ENCODE results near the gene DIRAS1.
"Not testable (repeated sequence)": the region's sequence is repeated elsewhere in the genome, so short reads cannot be mapped to it uniquely, and the experiment has no call there.

DIRAS1 gene

GRCh38 chr19:2726160-2726855, 5.1 kb upstream of the DIRAS1 start:
- no peak for DNase-seq

DNA sequence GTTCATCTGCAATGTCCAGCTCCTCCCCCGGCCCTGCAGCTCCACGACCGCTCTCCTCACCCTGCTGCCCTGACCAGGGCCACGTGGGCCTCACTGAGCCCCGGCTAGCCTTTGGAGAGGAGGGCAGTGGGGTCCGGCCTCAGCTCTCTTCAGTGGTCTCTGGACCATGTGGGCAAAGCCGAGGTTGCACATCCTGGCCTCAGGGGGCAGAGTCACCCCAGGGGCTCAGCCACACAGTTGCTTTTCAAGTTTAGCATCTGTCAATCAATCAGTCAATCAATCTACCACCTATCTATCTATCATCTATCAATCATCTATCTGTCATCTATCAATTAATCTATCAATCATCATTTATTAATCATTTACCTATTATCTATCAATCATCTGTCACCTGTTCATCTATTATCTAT, 3.0 kb upstream of the DIRAS1 start:
- no peak for DNase-seq

GRCh38 chr19:2723747-2724146, 2.6 kb upstream of the DIRAS1 start:
- no peak for DNase-seq

DNA sequence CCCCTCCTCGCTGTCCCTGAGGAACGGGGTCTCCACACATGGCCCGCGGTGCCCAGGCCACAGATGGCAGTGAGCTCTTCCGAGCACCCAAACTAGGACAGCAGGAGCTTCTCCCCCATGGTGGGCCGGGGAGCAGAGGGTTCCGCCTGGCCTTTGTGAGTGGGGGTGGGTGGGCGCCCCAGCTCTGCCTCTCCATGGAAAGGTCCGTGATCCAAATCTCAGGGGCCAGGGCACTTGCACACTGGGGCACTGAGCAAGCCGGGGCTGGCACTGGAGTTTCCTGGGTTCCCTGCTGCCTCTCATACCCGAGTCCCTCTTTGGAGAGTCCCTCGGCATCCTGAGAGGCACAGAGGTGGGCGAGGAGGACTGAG, 2.2 kb upstream of the DIRAS1 start:
- DNase-seq = no peak

- no peak for DNase-seq
Observed at GRCh38 chr19:2722541-2723344, 1.6 kb upstream of the DIRAS1 start.

DNA sequence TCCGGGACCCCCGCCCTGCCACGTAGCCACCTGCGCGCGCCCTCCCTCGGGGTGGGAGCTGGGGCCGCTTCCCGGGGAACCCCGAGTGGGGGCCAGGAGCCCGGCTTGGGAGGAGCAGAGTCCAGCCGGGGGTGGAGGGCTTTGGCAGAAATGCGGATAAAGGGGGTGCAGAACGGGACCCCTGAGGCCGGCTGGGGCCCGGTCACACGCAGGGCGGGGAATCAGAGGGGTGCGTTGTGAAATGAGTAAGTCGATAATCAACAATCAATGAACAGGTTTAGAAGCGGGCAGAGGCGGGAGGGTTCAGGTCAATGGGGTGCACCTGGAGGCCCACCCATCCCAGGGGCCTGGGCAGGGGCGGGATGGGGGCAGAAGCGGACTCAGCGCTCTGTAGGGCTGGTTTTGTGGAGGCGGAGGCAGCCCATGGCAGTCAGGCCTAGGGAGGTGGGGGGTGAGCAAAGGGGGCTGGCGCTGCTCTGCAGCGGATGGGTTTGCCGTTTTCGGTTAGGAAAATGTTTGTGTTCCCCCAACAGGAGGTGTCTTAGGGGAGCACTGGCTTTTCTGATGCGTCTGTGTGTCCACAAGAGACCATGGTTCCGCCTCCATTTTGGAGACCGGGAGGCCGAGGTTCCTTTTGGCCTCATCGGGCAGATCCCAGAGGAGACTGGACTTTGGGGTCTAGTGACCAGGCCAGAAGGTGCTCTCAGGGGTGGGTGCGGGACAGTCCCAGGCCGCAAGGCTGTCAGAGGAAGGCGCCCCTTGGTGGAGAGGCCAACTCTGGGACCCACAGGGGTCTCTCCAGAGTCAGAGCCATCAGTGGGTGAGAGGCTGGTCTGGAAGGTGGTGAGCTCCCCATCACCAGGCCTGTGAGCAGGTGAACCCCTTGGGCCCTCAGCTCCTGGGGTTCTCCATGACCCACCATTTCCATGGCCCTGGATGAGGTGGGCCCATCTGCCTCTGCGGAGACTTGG, 683 bp upstream of the DIRAS1 start:
- DNase-seq = no peak

- DNase-seq = no peak
Observed at GRCh38 chr19:2719920-2720776, 1.0 kb downstream of the DIRAS1 start.

DNA sequence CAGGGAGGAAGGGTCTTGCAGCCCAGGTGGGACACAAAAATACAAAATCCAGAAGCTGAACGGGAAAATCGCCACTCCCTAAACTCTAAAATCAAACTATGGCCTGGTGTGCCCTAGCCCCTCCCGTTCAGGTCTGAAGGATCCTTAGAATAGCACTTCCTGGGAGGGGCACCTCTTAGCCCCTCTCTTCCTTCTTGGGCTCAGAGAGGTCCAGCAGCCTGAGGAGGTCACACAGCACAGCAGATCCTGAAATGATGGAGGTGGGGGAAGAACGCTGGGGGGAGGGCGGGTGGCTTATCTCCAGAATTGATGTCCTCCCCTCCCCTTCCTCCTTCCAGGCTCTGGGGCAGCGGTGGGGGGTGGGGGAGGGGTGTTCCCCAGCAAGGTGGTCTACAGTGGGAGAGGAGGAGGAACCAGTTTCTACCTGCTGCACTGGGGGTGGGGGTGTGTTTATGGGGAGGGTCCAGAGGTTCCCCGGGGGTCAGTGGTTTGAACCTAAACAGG, 1.9 kb downstream of the DIRAS1 start:
- no peak for DNase-seq

DNA sequence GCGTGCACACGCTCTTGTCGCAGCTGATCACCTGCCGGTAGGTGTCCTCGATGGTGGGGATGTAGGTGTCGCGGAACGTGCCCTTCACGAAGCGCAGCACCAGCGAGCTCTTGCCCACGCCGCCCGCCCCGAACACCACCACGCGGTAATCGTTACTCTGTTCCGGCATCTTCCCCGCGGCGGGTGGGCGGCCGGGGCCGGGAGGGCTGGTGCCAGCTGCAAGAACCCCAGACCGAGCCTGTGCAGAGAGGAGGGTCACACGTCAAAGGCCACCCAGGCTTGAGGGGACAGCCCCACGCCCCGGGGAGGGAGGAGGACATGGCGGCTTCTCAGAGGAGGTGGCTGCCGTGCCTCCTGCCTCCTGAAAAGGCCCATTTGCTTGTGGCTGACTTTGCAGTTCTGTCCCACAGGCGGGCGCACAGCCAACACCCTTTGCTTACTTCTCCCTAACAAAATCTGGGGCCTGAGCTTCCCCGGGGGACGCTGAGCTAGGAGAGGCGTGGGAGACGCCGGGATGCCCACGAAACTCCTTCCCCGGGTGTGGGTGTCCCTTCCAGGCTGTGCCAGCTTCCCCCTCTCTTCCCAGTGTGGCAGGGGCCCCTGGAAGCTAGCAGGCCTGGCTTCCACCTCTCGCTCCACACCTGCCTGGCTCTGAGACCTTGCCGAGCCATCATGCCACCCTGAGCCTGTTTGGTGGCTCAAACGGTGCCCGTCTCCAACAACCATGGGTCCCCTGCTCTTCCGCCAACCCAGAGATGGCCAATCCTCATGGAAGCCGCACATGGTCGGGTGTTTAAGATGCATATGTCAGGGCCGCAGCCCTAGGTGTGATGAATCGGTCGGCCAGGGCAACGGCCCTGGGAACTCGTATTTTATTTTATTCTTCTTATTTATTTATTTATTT, 3.3 kb downstream of the DIRAS1 start:
- no peak for DNase-seq

DNA sequence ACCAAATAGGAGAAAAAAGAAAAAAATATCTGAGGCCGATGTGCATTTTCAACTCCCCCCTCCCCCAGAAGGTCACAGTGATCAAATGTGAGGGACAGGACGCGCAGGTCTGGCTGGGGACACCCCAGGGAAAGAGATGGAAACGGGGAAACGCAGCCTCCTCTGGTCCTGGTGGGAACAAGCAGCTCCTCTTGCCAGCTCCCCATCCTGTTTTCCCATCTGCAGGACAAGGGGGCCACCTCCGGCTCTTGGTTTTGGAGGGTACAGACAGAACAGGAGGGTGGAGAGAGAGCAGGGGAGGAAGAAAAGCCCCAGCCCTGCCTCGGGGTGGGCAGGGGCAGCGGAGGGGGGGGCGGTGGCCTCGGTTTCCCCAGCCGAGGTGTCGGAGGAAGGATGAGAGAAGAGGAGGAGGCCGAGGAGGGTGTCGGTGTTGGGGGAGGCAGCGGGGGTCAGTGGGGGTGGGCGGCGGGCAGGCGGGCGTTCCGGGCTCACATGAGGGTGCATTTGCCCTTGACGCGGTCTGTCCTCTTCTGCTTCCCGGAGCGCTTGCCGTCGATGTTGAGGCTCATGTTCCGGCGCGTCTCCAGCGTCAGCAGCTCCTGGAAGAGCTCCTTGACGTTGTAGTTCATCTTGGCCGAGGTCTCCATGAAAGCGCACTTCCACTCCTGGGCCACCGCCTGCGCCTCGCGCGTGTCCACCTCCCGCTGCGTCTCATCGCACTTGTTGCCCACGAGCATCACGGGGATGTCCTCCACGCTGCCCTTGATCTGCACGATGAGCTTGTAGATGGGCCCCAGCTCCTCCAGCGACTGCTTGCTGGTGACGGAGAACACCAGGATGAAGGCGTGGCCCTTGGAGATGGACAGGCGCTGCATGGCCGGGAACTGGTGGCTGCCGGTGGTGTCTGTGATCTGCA, 4.2 kb downstream of the DIRAS1 start:
- DNase-seq = no peak

DNA sequence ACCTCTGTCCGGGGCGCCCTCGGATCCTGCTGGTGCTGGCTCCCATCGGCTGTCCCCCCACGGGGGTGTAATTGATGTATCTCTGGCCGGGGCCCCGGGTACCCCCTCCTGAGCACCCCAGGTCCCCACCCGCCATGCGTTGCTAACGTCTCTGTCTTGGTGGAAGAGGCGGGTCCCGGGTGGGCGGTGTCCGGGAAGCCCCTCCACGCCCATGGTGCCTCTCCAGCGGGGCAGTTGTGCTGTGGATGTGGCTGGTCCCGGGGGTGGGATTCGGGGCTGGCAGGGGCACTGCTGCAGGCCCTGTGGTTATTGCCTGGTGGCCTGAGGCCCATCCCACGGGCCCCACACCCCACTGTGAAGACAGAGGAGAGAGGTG, 4.9 kb downstream of the DIRAS1 start:
- DNase-seq = no peak

- DNase-seq = no peak
Observed at GRCh38 chr19:2715470-2716274, 5.5 kb downstream of the DIRAS1 start.

DNA sequence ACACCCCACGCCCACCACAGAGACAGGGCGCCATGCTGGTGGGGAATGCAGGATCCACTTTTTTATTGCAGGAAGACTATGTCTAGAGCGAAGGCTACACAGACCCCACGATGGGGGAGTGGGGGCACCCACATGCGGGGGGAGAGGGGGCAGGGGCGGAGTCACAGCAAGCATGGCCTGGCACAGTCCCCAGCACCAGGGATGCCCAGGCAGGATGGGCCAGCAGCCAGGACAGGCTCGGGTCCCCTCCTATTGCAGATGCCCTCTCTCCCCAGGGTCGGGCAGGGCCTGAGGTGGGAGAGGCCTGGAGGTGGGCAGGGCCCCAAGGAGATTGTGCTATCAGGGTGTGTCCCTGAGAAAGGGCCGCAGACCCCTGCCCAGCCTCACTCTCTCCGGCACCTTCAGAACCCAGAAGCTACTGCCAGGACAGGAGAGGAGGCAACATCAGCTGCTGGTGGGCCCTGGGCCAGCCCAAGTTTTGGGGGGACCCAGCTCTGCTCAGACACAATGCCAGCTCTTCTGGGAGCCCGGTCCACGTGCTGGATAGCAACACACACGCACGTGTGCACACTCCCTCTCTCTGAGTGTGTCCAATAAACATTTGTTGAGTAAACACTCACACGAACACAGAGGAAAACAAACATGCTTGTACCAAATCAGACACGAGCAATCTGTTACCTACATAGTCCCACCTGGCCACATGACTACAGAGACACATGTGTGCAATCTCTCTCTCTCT, 6.5 kb downstream of the DIRAS1 start:
- DNase-seq = no peak

DNA sequence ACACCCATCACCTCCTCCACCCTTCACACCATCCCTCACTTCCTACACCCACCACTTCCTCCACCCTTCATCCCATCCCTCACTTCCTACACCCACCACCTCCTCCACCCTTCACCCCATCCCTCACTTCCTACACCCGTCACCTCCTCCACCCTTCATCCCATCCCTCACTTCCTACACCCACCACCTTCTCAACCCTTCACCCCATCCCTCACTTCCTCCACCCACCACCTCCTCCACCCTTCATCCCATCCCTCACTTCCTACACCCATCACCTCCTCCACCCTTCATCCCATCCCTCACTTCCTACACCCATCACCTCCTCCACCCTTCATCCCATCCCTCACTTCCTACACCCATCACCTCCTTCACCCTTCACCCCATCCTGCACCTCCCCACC, 7.1 kb downstream of the DIRAS1 start:
- not testable (repeated sequence) for DNase-seq

GRCh38 chr19:2713170-2713569, 8.0 kb downstream of the DIRAS1 start:
- DNase-seq = not testable (repeated sequence)

GRCh38 chr19:2711875-2712205, 9.3 kb downstream of the DIRAS1 start:
- DNase-seq = no peak

DNA sequence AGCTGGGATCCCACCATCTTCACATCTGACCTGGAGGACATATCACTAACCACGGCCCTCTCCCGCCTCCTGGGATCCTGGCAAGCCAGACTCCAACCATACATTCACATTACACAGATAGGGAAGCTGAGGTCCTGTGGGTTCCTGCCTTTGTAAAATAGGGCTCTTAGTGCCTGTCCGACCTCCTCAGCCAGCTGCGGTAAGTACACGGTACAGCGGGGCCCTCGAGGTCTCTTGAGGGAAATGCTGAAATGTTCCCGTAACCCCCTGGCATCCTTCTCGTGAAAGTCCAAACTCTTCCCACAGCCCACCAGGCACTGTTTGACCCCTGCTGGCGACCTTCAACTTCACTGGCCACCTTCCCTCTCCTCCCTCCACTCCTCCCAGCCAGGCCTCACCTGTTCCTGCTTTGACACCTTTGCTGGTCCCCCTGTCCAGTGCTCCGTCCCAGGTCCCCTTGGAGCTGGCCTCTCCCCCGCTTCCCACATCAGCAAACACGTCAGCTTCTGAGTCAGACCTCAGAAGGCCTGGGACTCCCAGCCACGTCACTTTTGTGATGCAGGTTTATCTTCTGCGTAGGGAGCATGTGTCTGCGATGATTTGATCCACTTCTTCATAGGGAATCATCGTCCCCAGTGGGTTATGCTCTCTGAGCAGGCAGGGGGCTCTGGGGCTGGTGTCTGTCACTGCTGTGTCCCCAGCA, 9.8 kb downstream of the DIRAS1 start:
- no peak for DNase-seq

GRCh38 chr19:2706251-2706650, 14.9 kb downstream of the DIRAS1 start:
- DNase-seq = no peak

All from NCI-H2081 (cell line).